HepG2 (cell line): ENCODE data around the gene ASAP2. TPM values are rescaled to one million over a fixed set of nuclear protein-coding genes. Genes with fewer than 3 reads are reported as not detected.

ENCODE experiments used
- AKAP8 ChIP-seq: sonication (generic); formaldehyde crosslinking; IDR thresholded peaks from 2 replicates; pipeline ENCODE4 v1.5.1; 2020; ENCODE audit warnings: mild to moderate bottlenecking, missing genetic modification reagents
- ARID2 ChIP-seq: sonication (generic); formaldehyde crosslinking; IDR thresholded peaks from 2 replicates; pipeline ENCODE4 v1.8.1; 2022; ENCODE audit warnings: mild to moderate bottlenecking, missing genetic modification reagents, borderline replicate concordance
- FOSL2 ChIP-seq: sonication (generic); formaldehyde crosslinking; IDR thresholded peaks from 2 replicates; pipeline ENCODE4 v1.4.0; 2020; ENCODE audit warnings: missing genetic modification reagents
- FOXP1 ChIP-seq, 2 experiments: fragments of 450-650 bp in 1 of 2; IDR thresholded peaks; 2 replicates each; pipeline ENCODE4 v1.6.1; 2017 to 2018; ENCODE audit warnings: antibody characterized with exemption in 1 of 2
- GZF1 ChIP-seq: sonication (generic); formaldehyde crosslinking; IDR thresholded peaks from 2 replicates; pipeline ENCODE4 v1.5.1; 2020; ENCODE audit warnings: mild to moderate bottlenecking, missing genetic modification reagents
- HNRNPK ChIP-seq: fragments of 200-400 bp; formaldehyde crosslinking; IDR thresholded peaks from 2 replicates; pipeline ENCODE4 v1.6.1; 2018; ENCODE audit warnings: low read length, low read depth, moderate library complexity, mild to moderate bottlenecking; ENCODE audit not compliant: poor library complexity, severe bottlenecking
- HOXA5 ChIP-seq: sonication (generic); formaldehyde crosslinking; IDR thresholded peaks from 2 replicates; pipeline ENCODE4 v1.4.0; 2020; ENCODE audit warnings: missing genetic modification reagents
- KMT2A ChIP-seq: sonication (generic); formaldehyde crosslinking; IDR thresholded peaks from 2 replicates; pipeline ENCODE4 v1.4.0; 2020; ENCODE audit warnings: missing genetic modification reagents
- MAX ChIP-seq: IDR thresholded peaks from 2 replicates; pipeline ENCODE4 v1.6.1; 2012; ENCODE audit warnings: inconsistent platforms
- MED13 ChIP-seq: sonication (generic); formaldehyde crosslinking; IDR thresholded peaks from 2 replicates; pipeline ENCODE4 v1.5.0; 2020; ENCODE audit warnings: missing genetic modification reagents
- MLXIP ChIP-seq: sonication (generic); formaldehyde crosslinking; IDR thresholded peaks from 2 replicates; pipeline ENCODE4 v1.9.0; 2021; ENCODE audit warnings: missing genetic modification reagents, borderline replicate concordance
- PHB2 ChIP-seq: fragments of 450-650 bp; IDR thresholded peaks from 2 replicates; pipeline ENCODE4 v1.6.1; 2018; ENCODE audit not compliant: partially characterized antibody
- POGK ChIP-seq: sonication (generic); formaldehyde crosslinking; conservative IDR thresholded peaks from 2 replicates; pipeline ENCODE4 v1.8.0; 2022; ENCODE audit warnings: mild to moderate bottlenecking, moderate library complexity, missing genetic modification reagents
- TOPORS ChIP-seq: sonication (generic); formaldehyde crosslinking; IDR thresholded peaks from 2 replicates; pipeline ENCODE4 v1.8.0; 2023; ENCODE audit warnings: mild to moderate bottlenecking, missing genetic modification reagents
- ZBTB4 ChIP-seq: sonication (generic); formaldehyde crosslinking; IDR thresholded peaks from 2 replicates; pipeline ENCODE4 v1.4.0; 2020; ENCODE audit warnings: missing genetic modification reagents, mild to moderate bottlenecking, borderline replicate concordance
- ZNF367 ChIP-seq: sonication (generic); formaldehyde crosslinking; IDR thresholded peaks from 2 replicates; pipeline ENCODE4 v1.4.0; 2020; ENCODE audit warnings: missing genetic modification reagents, borderline replicate concordance
- ZNF432 ChIP-seq: sonication (generic); formaldehyde crosslinking; IDR thresholded peaks from 2 replicates; pipeline ENCODE4 v1.5.0; 2020; ENCODE audit warnings: missing genetic modification reagents, mild to moderate bottlenecking, borderline replicate concordance
- ZNF768 ChIP-seq: sonication (generic); formaldehyde crosslinking; IDR thresholded peaks from 2 replicates; pipeline ENCODE4 v1.4.0; 2020; ENCODE audit warnings: missing genetic modification reagents
- polyA plus RNA-seq, 8 experiments: library from polyadenylated mRNA; depleted of rRNA in 3 of 8; stranded (reverse) in 7 of 8; unstranded in 1 of 8; fragments of >200 nt; fragmentation: Illumina TruSeq in 4 of 8; extraction: Trizol in 4 of 8; gene quantifications; 2 replicates each; pipeline versions ENCODE4 v1.2.1 to v1.2.3, GENCODE V29; 2011 to 2016; ENCODE audit warnings: low read depth in 4 of 8, missing spikeins in 1 of 8, mixed read lengths in 1 of 8; ENCODE audit not compliant: insufficient read depth in 1 of 8
- total RNA-seq, 5 experiments: library from RNA; depleted of rRNA; stranded (reverse); fragments of >200 nt; fragmentation: Illumina TruSeq; extraction: Trizol; gene quantifications; 2 replicates each; pipeline ENCODE4 v1.2.3, GENCODE V29; 2016; ENCODE audit warnings: low read depth in 1 of 5
- TF ChIP-seq, protein P1 (sequence below): sonication (generic); formaldehyde crosslinking; IDR thresholded peaks from 2 replicates; pipeline ENCODE4 v1.5.0; 2020; ENCODE audit warnings: mild to moderate bottlenecking, missing genetic modification reagents

ASAP2 gene
- total and polyA plus RNA-seq, 2 of the 13 experiments (the other 11 are each of a cell fraction or from before 2014, with no cell fraction given): 7.3 to 22.3 TPM

- no peak for TF ChIP-seq ZBTB4 (CRISPR knock-in tag)
- TF ChIP-seq FOSL2 (CRISPR knock-in tag): peak; percentile 88
- no peak for TF ChIP-seq FOXP1 (IDR thresholded peaks at IDR 0.05)
- peak; percentile 86 for TF ChIP-seq FOXP1 (CRISPR knock-in tag; IDR thresholded peaks at IDR 0.05)
- TF ChIP-seq, protein P1, sequence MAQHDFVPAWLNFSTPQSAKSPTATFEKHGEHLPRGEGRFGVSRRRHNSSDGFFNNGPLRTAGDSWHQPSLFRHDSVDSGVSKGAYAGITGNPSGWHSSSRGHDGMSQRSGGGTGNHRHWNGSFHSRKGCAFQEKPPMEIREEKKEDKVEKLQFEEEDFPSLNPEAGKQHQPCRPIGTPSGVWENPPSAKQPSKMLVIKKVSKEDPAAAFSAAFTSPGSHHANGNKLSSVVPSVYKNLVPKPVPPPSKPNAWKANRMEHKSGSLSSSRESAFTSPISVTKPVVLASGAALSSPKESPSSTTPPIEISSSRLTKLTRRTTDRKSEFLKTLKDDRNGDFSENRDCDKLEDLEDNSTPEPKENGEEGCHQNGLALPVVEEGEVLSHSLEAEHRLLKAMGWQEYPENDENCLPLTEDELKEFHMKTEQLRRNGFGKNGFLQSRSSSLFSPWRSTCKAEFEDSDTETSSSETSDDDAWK (CRISPR knock-in tag): no peak
- peak; percentile 72; the same call in 1 of the 2 replicates for TF ChIP-seq KMT2A (CRISPR knock-in tag)
- no peak for TF ChIP-seq MLXIP (CRISPR knock-in tag)
- TF ChIP-seq HNRNPK: no peak
- TF ChIP-seq ZNF367 (CRISPR knock-in tag): no peak
- TF ChIP-seq MAX: peak; percentile 67
- TF ChIP-seq ARID2 (CRISPR knock-in tag): peak; percentile 57; the same call in 1 of the 2 replicates
- TF ChIP-seq MED13: no peak
- no peak for TF ChIP-seq POGK (CRISPR knock-in tag)
- no peak for TF ChIP-seq HOXA5 (CRISPR knock-in tag)
- TF ChIP-seq TOPORS: no peak
- TF ChIP-seq ZNF432 (CRISPR knock-in tag): no peak
- peak; percentile 12; the same call in 1 of the 2 replicates for TF ChIP-seq ZNF768 (CRISPR knock-in tag)
- no peak for TF ChIP-seq AKAP8 (CRISPR knock-in tag)
- peak; percentile 89 for TF ChIP-seq GZF1 (CRISPR knock-in tag)
- TF ChIP-seq PHB2: no peak
These were observed 38.6 kb upstream of the ASAP2 start (continued) for GRCh38 chr2:9167718-9168657.
